ENCODE results near the gene SF3B1. TPM values are rescaled to one million over a fixed set of nuclear protein-coding genes. Genes with fewer than 3 reads are reported as not detected.

SF3B1 gene
- total and polyA plus RNA-seq, 2 of the 13 experiments (the other 11 are each of a cell fraction or from before 2014, with no cell fraction given), result 387 to 750 TPM

GRCh38 chr2:197434541-197435513 lies at the start of gene SF3B1 (continued):
- TF ChIP-seq ZBTB39 (CRISPR knock-in tag; IDR thresholded peaks at IDR 0.05) (no peak), ZNF710 (CRISPR knock-in tag; IDR thresholded peaks at IDR 0.05; ENCODE audit: borderline replicate concordance) (peak; percentile 57; the same call in 1 of the 2 replicates), ZBTB38 (CRISPR knock-in tag; IDR thresholded peaks at IDR 0.05) (peak; percentile 88), ZBTB37 (CRISPR knock-in tag; IDR thresholded peaks at IDR 0.05) (0 out of 2 replicates have a peak, but pooled peaks have one; percentile 41), KDM5A (IDR thresholded peaks at IDR 0.05; ENCODE audit: borderline replicate concordance, low read length) (peak; percentile 94), GATA4 (IDR thresholded peaks at IDR 0.05; ENCODE audit: borderline replicate concordance, low read depth) (peak; percentile 51), SOX13 (IDR thresholded peaks at IDR 0.05) (no peak), SOX13 (CRISPR knock-in tag; conservative IDR thresholded peaks at IDR 0.05 in 1 of 2, IDR thresholded peaks at IDR 0.05 in 1 of 2) (peak in 1 of 2 experiments; percentile 54; a peak in 2 of 4 replicates), NONO (IDR thresholded peaks at IDR 0.05) (no peak), NONO (CRISPR knock-in tag; conservative IDR thresholded peaks at IDR 0.05) (peak; percentile 76), ARID5B (CRISPR knock-in tag; IDR thresholded peaks at IDR 0.05) (peak; percentile 72), ESRRA (CRISPR knock-in tag; IDR thresholded peaks at IDR 0.05; ENCODE audit: low read depth) (peak; percentile 84), SIN3B (IDR thresholded peaks at IDR 0.05; ENCODE audit: low read length) (peak; percentile 66; the same call in 1 of the 2 replicates), RFXANK (CRISPR knock-in tag; IDR thresholded peaks at IDR 0.05) (peak; percentile 87), NCOA1 (CRISPR knock-in tag; IDR thresholded peaks at IDR 0.05) (peak; percentile 90), RBAK (CRISPR knock-in tag; IDR thresholded peaks at IDR 0.05) (peak; percentile 49; the same call in 1 of the 2 replicates), ZNF256 (CRISPR knock-in tag; conservative IDR thresholded peaks at IDR 0.05) (no peak), EED (CRISPR knock-in tag; IDR thresholded peaks at IDR 0.05) (peak; percentile 90; the same call in 1 of the 2 replicates), KLF6 (CRISPR knock-in tag; IDR thresholded peaks at IDR 0.05) (peak; percentile 61)
